Islet of Langerhans (tissue), 1 donor: ENCODE results near the gene SYNE2.
"Not testable (repeated sequence)": the region's sequence is repeated elsewhere in the genome, so short reads cannot be mapped to it uniquely, and the experiment has no call there.

Source experiments
- FAIRE-seq: peaks from one replicate; lab custom pipeline; 2011; peaks lifted over from hg19 to GRCh38; lab: Jason Lieb, UNC

Gene SYNE2

DNA sequence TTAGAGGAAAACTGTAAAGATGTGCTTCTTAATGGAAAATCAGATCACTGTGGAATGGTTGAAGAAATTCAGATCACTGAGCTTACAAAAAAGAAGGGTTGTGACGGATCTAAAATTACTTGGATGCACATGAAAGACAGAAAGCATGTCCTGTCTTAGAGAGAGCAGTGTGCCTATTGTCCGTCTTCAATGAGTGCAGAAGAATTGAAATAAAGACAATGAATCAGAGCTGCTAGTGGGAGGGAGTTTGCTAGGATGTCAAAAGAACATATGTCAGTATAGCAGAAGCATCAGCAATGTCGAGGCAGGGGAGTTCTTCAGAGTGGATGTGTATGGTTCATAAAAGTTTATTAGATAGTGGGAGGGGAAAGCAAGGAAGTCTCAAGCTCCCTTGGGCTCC is 172.7 kb downstream of the SYNE2 start:
- no peak for FAIRE-seq

- FAIRE-seq, result no peak
Observed at GRCh38 chr14:64026600-64026999, 173.8 kb downstream of the SYNE2 start.

- no peak for FAIRE-seq
Observed at GRCh38 chr14:64035143-64035542, 182.3 kb downstream of the SYNE2 start.

GRCh38 chr14:64037869-64038745 is 185.3 kb downstream of the SYNE2 start:
- FAIRE-seq, result not testable (repeated sequence)

- FAIRE-seq, result no peak
Observed at GRCh38 chr14:64038841-64039542, 186.2 kb downstream of the SYNE2 start.

GRCh38 chr14:64040044-64040443 is 187.2 kb downstream of the SYNE2 start:
- FAIRE-seq, result no peak

GRCh38 chr14:64043296-64043695 is 190.5 kb downstream of the SYNE2 start:
- FAIRE-seq, result not testable (repeated sequence)

DNA sequence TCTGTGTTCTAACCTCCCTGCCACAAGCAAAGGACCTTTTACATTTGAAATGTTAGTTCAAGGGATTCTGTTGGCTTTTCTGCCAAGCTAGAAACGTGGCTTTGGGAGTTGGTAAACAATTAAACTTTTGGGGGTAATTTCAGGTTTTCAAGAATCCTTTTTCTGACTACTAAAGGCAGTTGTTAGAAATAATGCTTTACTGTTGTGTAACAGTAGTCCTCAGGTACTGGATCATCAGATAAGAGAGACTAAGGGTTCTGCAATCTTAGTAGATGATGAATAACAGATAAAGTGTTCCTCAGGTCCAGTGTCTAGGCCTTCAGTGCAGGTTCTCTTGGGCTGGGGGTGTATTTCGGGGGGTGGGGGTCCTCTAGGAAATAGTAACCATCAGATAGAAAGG is 192.3 kb downstream of the SYNE2 start:
- no peak for FAIRE-seq

GRCh38 chr14:64049616-64050381 is 197.0 kb downstream of the SYNE2 start:
- FAIRE-seq, result no peak

GRCh38 chr14:64053694-64054669 is 201.2 kb downstream of the SYNE2 start:
- peak; percentile 45 for FAIRE-seq

DNA sequence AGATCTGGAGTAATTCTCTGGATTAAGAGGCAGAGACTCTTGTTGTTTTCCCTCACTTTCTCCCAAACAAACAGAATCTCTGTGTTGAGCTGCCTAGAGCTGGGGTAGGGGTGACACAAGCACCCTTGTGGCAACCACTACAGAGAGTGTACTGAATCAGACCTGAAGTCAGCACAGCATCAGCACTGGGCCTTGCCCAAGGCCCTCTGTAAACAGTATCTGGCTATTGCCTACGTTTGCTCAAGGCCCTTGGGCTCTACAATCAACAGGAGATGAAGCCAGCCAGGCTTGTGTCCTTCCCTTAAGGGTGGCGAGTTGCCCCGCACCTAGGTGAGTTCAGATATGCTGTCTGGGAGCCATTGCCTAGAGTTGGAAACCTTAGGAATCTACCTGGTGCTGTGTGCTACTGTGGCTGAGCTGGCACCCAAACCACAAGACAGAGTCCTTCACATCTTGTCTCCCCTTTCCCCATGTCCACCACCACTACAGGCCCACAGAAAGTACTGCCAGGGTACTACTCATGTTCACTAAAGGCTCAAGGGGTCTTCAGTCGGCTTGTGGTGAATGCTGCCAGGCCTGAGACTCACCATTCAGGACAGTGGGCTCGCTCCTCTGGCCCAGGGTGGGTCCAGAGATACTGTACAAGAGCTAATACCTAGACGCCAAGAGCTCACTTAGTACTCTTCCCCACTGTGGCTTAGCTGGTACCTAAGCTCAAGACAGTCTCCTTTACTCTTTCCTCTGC is 206.8 kb downstream of the SYNE2 start:
- no peak for FAIRE-seq

DNA sequence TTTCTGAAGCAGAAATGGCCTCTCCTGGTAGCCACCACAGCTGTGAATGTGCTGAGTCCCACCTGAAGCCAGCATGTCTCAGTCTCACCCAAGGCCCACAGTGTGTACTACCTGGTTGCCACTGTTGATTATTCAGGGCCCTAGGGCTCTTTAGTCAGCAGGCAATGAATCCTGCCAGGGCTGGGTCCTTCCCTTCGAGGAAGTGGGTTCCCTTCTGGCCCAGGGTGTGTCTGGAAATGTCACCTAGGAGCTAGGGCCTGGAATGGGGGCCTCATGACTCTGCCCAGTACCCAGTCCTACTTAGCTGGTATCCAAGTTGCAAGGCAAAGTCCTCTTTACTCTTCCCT is 207.4 kb downstream of the SYNE2 start:
- no peak for FAIRE-seq

DNA sequence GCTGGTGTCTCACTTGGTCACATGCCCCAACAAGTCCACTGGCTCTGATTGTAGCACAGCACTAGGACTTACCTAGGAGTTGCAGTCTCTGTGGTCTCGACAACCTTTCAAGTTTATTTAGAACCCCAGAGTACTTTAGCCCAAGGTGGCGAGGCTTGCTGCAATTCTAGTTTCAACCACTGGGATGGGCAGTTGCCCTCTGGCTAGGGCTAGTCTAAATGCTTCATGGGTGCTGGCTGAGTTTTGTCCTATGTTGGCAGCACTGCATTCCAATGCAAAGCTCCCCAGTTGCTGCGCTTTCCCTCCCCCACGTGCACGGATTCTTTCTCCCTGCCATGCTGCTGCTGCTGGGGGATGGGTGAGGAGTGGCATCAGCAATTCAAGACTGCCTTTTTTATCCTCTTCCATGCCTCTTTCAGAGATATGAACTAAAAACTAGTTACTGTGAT is 207.9 kb downstream of the SYNE2 start:
- no peak for FAIRE-seq

GRCh38 chr14:64061115-64061514 is 208.3 kb downstream of the SYNE2 start:
- FAIRE-seq, result no peak

- no peak for FAIRE-seq
Observed at GRCh38 chr14:64061706-64062105, 208.9 kb downstream of the SYNE2 start.

DNA sequence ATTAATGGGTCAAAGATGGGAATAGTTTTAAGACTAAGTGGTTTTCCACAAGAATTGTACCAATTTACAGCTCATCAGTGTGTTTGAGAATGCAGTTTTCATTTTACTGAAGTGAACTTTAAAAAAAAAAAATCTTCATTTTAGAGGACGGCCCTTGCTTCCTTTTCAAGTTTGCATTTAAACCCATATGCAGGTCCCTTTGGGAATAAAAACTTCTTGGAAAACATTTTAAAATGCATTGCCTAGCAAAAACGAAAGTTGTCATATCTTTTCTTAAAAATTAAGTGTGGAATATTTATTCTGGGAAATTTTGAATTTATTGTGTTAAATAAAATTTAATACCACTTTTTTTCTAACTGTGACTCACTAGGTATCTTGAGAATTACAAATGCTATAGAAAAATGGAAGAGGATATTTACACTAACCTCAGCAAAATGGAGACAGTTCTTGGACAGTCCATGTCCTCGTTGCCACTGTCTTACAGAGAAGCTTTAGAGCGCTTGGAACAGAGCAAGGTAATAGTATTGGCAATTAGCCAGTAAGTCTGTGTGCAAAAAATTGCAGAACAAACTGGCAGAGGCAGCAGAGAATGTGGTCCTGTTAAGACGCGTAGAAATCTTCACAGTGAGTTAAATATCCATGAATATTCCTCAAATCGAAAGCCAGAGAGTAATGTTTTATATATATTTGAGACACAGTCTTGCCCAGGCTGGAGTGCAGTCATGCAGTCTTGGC is 209.7 kb downstream of the SYNE2 start:
- FAIRE-seq, result no peak

DNA sequence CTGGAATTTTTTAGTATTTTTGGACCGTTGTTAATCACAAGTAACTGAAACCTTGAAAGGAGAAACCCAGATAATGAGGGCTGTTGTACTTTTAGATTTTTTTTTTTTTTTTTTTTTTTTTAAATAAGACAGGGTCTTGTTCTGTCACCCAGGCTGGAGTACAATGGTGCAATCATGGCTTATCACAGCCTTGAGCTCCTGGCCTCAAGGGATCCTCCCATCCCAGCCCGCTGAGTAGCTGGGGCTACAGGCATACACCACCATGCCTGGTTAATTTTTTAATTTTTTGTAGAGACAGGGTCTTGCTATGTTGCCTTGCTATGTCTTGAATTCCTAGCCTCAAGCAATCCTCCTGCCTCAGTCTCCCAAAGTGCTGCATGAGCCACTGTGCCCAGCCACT is 211.6 kb downstream of the SYNE2 start:
- no peak for FAIRE-seq

DNA sequence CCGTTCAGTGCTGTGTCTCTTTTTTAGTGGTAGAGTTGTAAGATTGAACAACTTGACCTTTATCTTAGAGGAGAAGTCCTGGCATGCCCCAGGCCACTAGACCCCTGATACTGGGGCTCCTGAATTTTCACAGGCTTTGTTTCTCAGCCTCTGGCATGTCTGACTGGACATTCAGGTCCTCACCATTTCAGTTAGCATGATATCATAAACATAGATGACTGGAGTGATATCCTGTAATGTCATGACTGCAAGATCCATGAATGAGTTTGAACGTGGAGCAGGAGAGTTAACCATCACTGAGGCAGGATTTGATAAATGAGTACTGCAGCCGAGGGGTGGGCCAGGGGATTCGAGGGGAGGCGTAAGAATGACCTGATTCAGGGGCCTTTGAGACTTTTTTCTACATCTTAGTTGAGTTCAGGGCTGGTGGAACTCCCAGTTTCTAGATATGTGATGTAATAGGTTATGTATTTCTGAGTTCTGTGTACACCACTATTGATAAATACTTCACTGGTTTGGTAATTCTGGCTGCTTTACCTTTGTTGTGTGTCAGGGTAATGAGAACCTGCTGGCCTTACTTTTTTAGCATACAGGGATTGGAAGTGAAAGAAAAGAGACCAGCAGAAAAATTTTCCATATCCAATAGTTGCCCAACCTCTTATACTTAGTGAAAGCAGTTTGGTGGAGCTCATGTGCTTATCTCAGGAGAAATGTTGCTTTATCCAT is 217.0 kb downstream of the SYNE2 start:
- no peak for FAIRE-seq

GRCh38 chr14:64074961-64075612 is 222.3 kb downstream of the SYNE2 start:
- FAIRE-seq, result no peak
